Measurements from ENCODE around the gene CDCA5.

DNA sequence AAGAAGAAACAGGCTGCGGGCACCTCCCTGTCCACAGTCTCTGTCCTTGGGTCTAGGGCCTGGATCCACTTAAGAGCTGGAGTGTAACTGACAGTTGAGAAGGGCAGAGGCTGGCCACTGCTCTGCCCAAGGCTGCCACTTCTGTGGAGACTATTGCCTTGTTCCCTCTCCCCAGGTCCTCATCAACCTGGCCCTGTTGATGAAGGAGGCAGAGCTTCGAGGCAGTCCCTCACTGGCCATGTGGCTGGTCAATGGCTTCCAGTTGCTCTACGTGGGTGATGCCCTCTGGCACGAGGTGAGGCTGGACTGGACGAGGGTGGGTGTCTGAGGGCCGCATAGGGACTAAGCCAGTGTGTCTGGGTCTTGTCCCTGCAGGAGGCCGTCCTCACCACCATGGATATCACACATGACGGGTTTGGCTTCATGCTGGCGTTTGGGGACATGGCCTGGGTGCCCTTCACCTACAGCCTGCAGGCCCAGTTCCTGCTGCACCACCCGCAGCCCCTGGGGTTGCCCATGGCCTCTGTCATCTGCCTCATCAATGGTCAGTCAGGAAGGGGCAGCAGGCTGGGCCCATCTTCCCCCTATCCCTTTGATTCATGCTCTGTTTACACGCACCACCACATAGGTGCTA is 30.8 kb upstream of the CDCA5 start:
- TF ChIP-seq, protein P1, sequence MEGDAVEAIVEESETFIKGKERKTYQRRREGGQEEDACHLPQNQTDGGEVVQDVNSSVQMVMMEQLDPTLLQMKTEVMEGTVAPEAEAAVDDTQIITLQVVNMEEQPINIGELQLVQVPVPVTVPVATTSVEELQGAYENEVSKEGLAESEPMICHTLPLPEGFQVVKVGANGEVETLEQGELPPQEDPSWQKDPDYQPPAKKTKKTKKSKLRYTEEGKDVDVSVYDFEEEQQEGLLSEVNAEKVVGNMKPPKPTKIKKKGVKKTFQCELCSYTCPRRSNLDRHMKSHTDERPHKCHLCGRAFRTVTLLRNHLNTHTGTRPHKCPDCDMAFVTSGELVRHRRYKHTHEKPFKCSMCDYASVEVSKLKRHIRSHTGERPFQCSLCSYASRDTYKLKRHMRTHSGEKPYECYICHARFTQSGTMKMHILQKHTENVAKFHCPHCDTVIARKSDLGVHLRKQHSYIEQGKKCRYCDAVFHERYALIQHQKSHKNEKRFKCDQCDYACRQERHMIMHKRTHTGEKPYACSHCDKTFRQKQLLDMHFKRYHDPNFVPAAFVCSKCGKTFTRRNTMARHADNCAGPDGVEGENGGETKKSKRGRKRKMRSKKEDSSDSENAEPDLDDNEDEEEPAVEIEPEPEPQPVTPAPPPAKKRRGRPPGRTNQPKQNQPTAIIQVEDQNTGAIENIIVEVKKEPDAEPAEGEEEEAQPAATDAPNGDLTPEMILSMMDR (IDR thresholded peaks at IDR 0.05), result no peak
- TF ChIP-seq POLR2AphosphoS5 (IDR thresholded peaks at IDR 0.05; ENCODE audit: low read depth, low read length) (peak; percentile 46; the same call in 1 of the 2 replicates), TCF7L2 (IDR thresholded peaks at IDR 0.05; ENCODE audit: low read depth, low read length) (no peak)

Measured in Panc1 (cell line).